OCI-LY1 (cell line): ENCODE measurements around the gene DFFA.

Experiments
- H2AFZ ChIP-seq: fragments of 200-600 bp; sonication (generic), shearing (Covaris generic); 2 replicates; pipeline ENCODE4 v1.6.0; 2014; ENCODE audit warnings: antibody characterized with exemption, mild to moderate bottlenecking, low read length
- H3F3A ChIP-seq: fragments of 200-600 bp; sonication (generic), shearing (Covaris generic); 2 replicates; pipeline ENCODE4 v1.6.0; 2014; ENCODE audit warnings: mild to moderate bottlenecking, antibody characterized with exemption, low read length, moderate library complexity; ENCODE audit not compliant: insufficient read depth
- H3K27ac ChIP-seq: fragments of 200-600 bp; sonication (generic); 2 replicates; pipeline ENCODE4 v1.5.1; 2014; ENCODE audit warnings: low read length, mixed run types, mild to moderate bottlenecking, low read depth; ENCODE audit not compliant: poor library complexity, severe bottlenecking
- H3K27me3 ChIP-seq: fragments of 200-600 bp; sonication (generic); 2 replicates; pipeline ENCODE4 v1.6.0; 2014; ENCODE audit warnings: antibody characterized with exemption, mild to moderate bottlenecking, low read length, moderate library complexity; ENCODE audit not compliant: insufficient read depth
- H3K36me3 ChIP-seq: fragments of 200-600 bp; sonication (generic); 2 replicates; pipeline ENCODE4 v1.6.1; 2014; ENCODE audit warnings: mild to moderate bottlenecking, antibody characterized with exemption, low read length, moderate library complexity, mixed read lengths; ENCODE audit not compliant: insufficient read depth
- H3K4me1 ChIP-seq: fragments of 200-600 bp; sonication (generic); 2 replicates; pipeline ENCODE4 v1.5.1; 2014; ENCODE audit warnings: mild to moderate bottlenecking, low read length, moderate library complexity; ENCODE audit not compliant: insufficient read depth, severe bottlenecking
- H3K4me2 ChIP-seq: fragments of 200-600 bp; sonication (generic), shearing (Covaris generic); 2 replicates; pipeline ENCODE4 v1.6.1; 2014; ENCODE audit warnings: low read length
- H3K4me3 ChIP-seq: fragments of 200-600 bp; sonication (generic); 2 replicates; pipeline ENCODE4 v1.5.1; 2014; ENCODE audit warnings: low read length, low read depth, mild to moderate bottlenecking, mixed read lengths; ENCODE audit not compliant: poor library complexity, severe bottlenecking
- H3K79me2 ChIP-seq: fragments of 200-600 bp; shearing (Covaris generic); 2 replicates; pipeline ENCODE4 v1.6.1; 2016; ENCODE audit warnings: mixed run types, low read length, mixed read lengths; ENCODE audit not compliant: insufficient read depth
- H3K9ac ChIP-seq: fragments of 200-600 bp; sonication (generic), shearing (Covaris generic); 2 replicates; pipeline ENCODE4 v1.6.1; 2014; ENCODE audit warnings: mild to moderate bottlenecking, low read length, mixed read lengths
- H3K9me2 ChIP-seq: fragments of 200-600 bp; sonication (generic), shearing (Covaris generic); 2 replicates; pipeline ENCODE4 v1.6.1; 2014; ENCODE audit warnings: low read depth, mild to moderate bottlenecking, low read length, mixed read lengths
- H3K9me3 ChIP-seq: fragments of 200-600 bp; shearing (Covaris generic); 2 replicates; pipeline ENCODE4 v1.6.1; 2014; ENCODE audit warnings: low read length, mixed read lengths
- H4K20me1 ChIP-seq: fragments of 200-600 bp; sonication (generic), shearing (Covaris generic); 2 replicates; pipeline ENCODE4 v1.6.0; 2016; ENCODE audit warnings: mild to moderate bottlenecking, low read length; ENCODE audit not compliant: insufficient read depth
- CTCF ChIP-seq: fragments of 200-600 bp; sonication (generic), shearing (Covaris generic); IDR thresholded peaks from 2 replicates; pipeline ENCODE4 v1.5.1; 2017; ENCODE audit warnings: mild to moderate bottlenecking, antibody characterized with exemption, low read length, moderate library complexity, mixed read lengths
- EZH2 ChIP-seq: fragments of 200-600 bp; sonication (generic), shearing (Covaris generic); IDR thresholded peaks from 2 replicates; pipeline ENCODE4 v1.8.0; 2017; ENCODE audit warnings: borderline replicate concordance, mixed run types, mild to moderate bottlenecking, antibody characterized with exemption, low read length, moderate library complexity, mixed read lengths

Gene DFFA

GRCh38 chr1:10520497-10520896 lies 48.2 kb upstream of the DFFA start:
- Histone ChIP-seq H3K9me2 (no peaks in the 10 kb centered on the region), H3K9ac (no peak overlapping the region), H3K4me3 (no peak overlapping the region), H4K20me1 (no peaks in the 10 kb centered on the region), H3K9me3 (no peaks in the 10 kb centered on the region), H2AFZ (no peak overlapping the region), H3K79me2 (no peaks in the 10 kb centered on the region), H3F3A (no peaks in the 10 kb centered on the region), H3K27ac (no peak overlapping the region), H3K36me3 (no peaks in the 10 kb centered on the region), H3K4me1 (peaks cover 3% of the 10 kb centered on the region), H3K4me2 (no peak overlapping the region), H3K27me3 (no peaks in the 10 kb centered on the region)
- TF ChIP-seq CTCF (no peak), EZH2 (no peak)

- H3F3A ChIP-seq = no peaks in the 10 kb centered on the region
- no peak for TF ChIP-seq CTCF
- no peak for TF ChIP-seq EZH2
- H2AFZ ChIP-seq = no peak overlapping the region
- no peaks in the 10 kb centered on the region for H3K79me2 ChIP-seq
- no peaks in the 10 kb centered on the region for H3K36me3 ChIP-seq
- H4K20me1 ChIP-seq = peaks cover 4% of the 10 kb centered on the region; the same call in 1 of the 2 replicates
- no peak overlapping the region for H3K4me3 ChIP-seq
- no peak overlapping the region for H3K4me2 ChIP-seq
- H3K9ac ChIP-seq = no peak overlapping the region
- no peaks in the 10 kb centered on the region for H3K27me3 ChIP-seq
- no peaks in the 10 kb centered on the region for H3K9me2 ChIP-seq
- no peak overlapping the region for H3K27ac ChIP-seq
- peaks cover 7% of the 10 kb centered on the region for H3K4me1 ChIP-seq
- no peaks in the 10 kb centered on the region for H3K9me3 ChIP-seq
Observed at GRCh38 chr1:10519016-10519417, 46.7 kb upstream of the DFFA start.

- Histone ChIP-seq H3K4me1 (peaks cover 7% of the 10 kb centered on the region), H3K79me2 (no peaks in the 10 kb centered on the region), H3K4me3 (no peak overlapping the region), H4K20me1 (peaks cover 4% of the 10 kb centered on the region; the same call in 1 of the 2 replicates), H3K27me3 (no peaks in the 10 kb centered on the region), H3K36me3 (no peaks in the 10 kb centered on the region), H3F3A (no peaks in the 10 kb centered on the region), H3K27ac (no peak overlapping the region), H3K9me2 (no peaks in the 10 kb centered on the region), H3K9ac (no peak overlapping the region), H3K4me2 (no peak overlapping the region), H2AFZ (no peak overlapping the region), H3K9me3 (no peaks in the 10 kb centered on the region)
- TF ChIP-seq CTCF = no peak
- no peak for TF ChIP-seq EZH2
Observed at GRCh38 chr1:10517677-10517982, 45.3 kb upstream of the DFFA start.
